IPS-NIHi7 (cell line): ENCODE results near the gene C4BPB.

Source experiments
- DNase-seq: peaks from one replicate; pipeline ENCODE4 v3.0.0; 2012; ENCODE audit warnings: mixed read lengths; ENCODE audit errors: extremely low spot score

C4BPB gene

GRCh38 chr1:207060596-207060995, 28.1 kb upstream of the C4BPB start:
- no peak for DNase-seq

- DNase-seq = no peak
These were observed 26.6 kb upstream of the C4BPB start for GRCh38 chr1:207062058-207062457.

- DNase-seq = no peak
These were observed 25.6 kb upstream of the C4BPB start for GRCh38 chr1:207063014-207063413.

GRCh38 chr1:207064561-207064960, 24.1 kb upstream of the C4BPB start:
- no peak for DNase-seq

DNA sequence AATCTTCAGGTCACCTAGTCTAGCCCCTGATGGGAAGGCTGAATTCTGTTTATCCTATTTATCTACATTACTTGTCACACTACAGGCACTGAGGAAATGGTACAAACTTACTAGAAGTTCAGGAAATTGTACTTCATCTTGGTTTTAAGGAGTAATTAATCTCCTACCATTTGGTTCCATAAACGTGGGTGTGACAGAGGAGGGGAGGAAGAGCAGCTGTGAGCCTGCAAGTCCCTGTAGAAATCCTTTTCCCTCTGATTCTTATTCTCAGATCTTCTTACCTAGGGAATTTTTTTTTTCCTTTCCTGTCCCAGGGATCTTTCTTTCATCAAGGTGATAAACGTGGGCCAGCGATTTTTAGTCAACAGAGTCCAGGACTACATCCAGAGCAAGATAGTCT, 21.5 kb upstream of the C4BPB start:
- DNase-seq = no peak

- no peak for DNase-seq
These were observed 21.0 kb upstream of the C4BPB start for GRCh38 chr1:207067665-207068064.

GRCh38 chr1:207069061-207069460, 19.6 kb upstream of the C4BPB start:
- DNase-seq = no peak

DNA sequence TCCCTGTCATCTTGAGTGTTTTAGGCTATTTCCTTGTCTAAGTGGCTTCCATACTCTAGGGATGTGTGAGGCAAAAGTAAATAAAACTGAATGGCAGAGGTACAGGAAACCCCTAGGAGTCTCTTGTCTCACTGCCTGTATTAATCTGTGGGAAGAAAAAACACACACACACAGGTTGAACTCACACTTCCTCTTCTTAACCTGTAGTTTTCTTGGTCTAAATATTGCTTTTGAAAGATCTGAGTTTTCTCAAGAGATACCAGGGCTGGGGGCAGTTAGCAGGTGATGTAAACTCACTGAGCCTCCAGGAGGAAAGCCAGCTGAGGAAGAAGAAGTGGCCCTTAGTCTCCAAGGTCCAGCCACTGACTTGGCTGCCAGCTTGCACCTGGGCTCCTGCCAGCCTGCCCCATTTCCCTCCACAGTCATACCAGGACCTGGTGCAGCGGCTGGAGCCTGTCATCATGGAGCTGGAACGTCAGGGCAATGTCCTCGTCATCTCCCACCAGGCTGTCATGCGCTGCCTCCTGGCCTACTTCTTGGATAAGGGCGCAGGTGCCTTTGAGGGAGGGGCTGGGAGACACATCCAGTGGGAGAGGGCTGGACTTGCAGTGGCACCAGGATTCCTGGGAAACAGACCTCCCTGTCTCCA, 18.7 kb upstream of the C4BPB start:
- DNase-seq = no peak

DNA sequence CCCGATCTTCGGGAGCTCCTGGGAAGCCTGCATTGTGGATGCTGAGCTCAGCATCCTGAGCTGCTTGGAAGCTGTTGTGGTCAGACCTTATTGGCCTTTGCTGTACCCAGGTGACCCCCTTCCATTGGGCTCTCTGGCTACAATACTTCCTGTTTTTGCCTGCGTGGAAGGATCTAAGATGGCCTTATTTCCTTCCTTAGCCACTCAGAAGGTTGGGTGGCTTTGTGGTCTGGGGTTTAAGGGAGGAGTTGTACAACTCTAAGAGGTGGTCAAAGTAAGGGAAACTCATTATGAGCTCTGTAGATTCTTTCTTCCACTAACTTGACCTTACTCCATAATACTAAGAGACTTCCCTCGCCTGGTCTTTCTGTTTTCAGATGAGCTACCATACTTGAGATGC, 17.8 kb upstream of the C4BPB start:
- DNase-seq = no peak

- DNase-seq = no peak
These were observed 17.2 kb upstream of the C4BPB start for GRCh38 chr1:207071426-207071825.

DNA sequence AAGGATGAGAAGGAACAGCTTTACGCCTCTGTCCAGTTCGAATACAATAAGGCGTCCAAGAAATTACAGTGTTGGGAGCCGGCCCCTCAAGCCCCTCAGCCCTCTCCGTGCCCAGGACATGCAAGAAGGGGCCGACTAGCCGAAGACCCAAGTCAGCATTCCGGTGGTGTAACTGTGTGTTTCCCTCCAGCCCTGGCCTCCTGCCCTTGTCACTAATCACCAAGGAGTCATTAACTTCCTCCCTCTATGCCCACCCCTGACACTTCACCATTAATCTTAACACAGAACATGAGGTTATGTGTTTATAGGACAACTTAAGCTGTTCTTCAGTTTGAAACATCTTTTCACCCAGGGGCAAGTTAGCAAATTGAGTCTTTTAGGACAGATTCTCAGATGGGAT, 16.4 kb upstream of the C4BPB start:
- no peak for DNase-seq

- no peak for DNase-seq
These were observed 14.5 kb upstream of the C4BPB start for GRCh38 chr1:207073906-207074820.

- no peak for DNase-seq
These were observed 12.3 kb upstream of the C4BPB start for GRCh38 chr1:207076181-207076955.

DNA sequence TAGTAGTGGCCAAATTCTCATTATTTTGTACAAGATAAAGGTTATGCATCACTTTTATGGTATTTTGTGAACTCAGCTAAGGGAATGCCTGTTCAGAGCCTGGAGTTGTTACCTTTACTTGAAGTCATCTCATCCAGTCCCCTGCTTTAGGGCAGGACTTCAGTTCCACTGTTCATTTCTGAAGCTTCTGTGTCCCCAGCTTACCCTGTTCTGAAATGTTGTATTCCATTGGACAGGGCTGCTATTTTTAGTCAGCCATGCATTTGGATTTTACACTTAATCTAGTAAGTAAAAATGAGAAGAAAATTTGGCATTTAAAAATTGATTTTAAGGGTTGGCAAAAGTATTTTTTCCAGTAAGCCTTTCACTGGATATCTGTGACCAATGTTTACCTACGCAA, 11.6 kb upstream of the C4BPB start:
- no peak for DNase-seq

DNA sequence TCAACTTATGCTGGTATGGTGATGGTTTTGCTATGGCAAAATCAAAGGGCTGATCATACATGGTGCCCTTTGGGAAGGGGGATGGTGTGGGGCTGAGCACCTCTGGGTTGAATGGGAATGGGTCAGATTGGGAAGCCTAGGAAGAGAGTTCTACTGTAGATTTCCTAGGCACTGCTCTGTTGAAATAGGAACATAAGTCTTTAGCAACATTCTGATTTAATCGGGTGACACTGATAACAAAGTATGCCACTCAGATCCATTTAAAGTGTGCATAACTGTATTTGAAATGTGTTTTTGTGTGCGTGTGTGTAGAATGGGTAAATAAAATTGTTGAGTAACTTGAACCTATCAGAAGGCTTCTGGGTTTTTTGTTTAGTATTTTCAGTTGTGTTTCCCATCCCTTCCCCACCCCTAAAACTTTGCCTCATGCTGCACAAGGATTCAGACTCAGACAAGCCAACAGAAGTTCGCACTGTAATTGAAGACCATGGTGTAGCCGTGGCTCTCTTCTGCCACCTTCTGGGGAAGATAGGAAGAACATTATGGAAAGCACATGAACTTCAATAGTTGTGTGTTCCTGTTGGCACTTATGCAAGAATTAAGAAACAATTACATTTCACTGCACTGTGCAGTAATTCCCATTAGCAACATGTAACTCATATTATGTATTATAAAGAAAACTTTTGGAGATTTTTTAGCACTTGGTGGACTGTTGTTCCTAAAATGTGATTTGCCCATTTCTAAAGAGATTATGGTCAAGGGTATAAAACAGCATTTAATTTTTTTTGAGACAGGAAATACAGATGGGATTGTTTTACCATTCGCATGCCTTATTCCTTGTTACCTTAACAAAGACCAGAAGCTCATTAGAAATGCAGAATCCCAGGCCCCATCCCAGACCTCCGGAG, 10.9 kb upstream of the C4BPB start:
- DNase-seq = peak; percentile 78

DNA sequence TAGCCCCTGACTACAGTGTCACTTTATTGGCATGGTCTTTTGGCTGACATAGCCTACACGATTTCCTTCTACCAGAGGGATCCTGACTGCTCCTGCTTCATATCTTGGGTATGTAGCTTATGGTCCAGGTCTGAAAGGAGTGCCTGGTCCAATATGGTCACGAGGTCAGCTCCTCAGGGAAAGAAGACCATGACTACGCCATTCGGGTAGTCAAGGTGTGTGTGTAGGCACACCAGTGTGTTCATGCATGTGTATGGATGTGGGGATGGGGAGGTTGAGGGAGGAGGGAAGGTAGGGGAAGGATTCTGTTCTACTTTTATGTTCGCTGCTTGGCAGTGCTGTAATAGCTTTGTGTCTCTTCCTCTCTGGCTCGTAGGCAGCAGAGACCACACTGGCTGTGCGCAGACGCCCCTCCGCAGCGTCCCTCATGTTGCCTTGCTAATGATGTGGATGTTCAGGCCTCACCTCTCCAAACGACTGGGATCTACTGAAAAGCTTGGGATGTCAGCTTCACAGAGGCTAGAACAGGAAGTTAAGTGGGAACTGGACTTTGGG, 10.0 kb upstream of the C4BPB start:
- DNase-seq = no peak

DNA sequence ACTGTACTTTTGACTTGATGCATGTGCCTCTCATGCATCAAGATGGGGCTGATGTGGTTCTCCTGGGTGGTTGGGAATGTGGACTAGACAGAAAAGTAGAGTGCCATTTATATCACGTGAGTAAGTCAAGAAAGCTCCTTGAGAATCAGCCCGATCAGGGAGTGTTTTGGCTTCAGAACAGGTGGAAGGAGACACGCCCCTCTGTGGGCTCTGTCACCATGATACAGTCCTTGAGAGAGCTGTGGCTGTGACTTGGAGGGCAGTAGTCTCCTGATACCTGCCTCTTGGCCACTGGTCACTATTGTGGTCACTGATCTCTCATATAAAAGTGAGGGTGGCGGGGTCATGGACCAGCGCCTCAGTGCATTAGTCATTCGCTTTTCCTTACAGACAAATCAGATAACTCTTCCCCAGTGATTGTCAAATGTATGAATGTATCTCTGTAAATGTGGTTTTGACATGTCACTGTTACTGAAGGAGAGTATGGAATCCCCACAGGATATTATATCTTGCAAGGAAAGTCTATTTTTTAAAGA, 8.9 kb upstream of the C4BPB start:
- DNase-seq = no peak

DNA sequence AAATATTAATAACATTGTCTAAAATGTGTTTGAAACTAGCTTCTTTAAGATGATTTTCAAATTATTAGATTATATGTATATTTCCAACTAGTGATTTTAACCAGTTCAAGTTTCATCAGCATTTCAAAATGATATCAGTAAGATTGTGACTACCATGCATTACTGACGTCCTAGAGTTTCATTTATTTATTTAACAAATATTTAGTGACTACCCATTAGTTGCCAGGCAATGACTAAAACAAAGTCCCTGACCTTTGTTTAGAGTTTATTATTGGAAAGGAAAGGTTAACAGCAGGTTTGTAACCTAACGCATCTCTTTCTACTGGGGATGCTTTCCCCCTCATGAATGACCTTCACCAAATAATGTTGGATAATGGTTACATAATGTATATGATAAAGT, 7.6 kb upstream of the C4BPB start:
- no peak for DNase-seq

GRCh38 chr1:207081806-207082205, 6.9 kb upstream of the C4BPB start:
- DNase-seq = no peak

- DNase-seq = no peak
These were observed 4.4 kb upstream of the C4BPB start for GRCh38 chr1:207084232-207084631.

DNA sequence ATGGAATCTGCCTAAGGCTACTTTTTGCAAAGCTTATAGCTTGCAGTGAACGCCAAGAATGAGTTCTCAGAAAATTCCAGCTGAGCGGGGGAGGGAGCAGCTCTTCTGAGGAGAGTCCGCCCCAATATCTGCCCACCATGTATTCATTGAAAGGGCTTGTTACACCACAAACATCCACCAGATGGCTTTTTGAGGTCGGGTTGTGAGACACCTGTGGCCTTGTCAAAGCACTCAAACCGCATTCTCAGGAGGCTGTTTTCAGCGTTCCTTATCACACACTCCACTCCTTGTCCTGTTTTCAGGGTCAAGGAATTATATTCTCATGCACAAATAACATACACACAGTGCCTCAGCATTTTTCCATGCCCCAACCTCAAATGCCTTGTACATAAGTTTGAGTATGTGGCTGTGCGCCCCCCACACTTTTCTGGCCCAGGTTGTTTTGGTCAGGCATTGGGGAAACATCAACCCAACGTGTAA, 3.9 kb upstream of the C4BPB start:
- peak; percentile 81 for DNase-seq
